K562 (cell line): Measurements from ENCODE around the gene CYYR1. TPM values are rescaled to one million over a fixed set of nuclear protein-coding genes. Genes with fewer than 3 reads are reported as not detected.

ENCODE experiments used
- FOXJ2 ChIP-seq: fragments of 200-800 bp; sonication (Bioruptor generic); IDR thresholded peaks from 2 replicates; pipeline ENCODE4 v1.6.1; 2016; ENCODE audit warnings: missing genetic modification characterization, missing compliant biosample characterization
- MCM2 ChIP-seq: fragments of 450-650 bp; IDR thresholded peaks from 2 replicates; pipeline ENCODE4 v1.6.1; 2017; ENCODE audit warnings: low read depth, mild to moderate bottlenecking
- NUFIP1 ChIP-seq: fragments of 450-650 bp; IDR thresholded peaks from 2 replicates; pipeline ENCODE4 v1.6.1; 2018; ENCODE audit not compliant: partially characterized antibody
- PRPF4 ChIP-seq: fragments of 200-400 bp; formaldehyde crosslinking; IDR thresholded peaks from one replicate; pipeline ENCODE4 v1.6.1; 2017; ENCODE audit warnings: low read length, low read depth, mild to moderate bottlenecking; ENCODE audit not compliant: insufficient read depth, poor library complexity, severe bottlenecking
- RHOXF2B ChIP-seq: fragments of 250-450 bp; sonication (Bioruptor Pico); conservative IDR thresholded peaks from 2 replicates; pipeline ENCODE4 v1.5.1; 2021
- SIN3A ChIP-seq, 2 experiments: fragments of 150-350 bp in 1 of 2; IDR thresholded peaks; 2 replicates each; pipeline ENCODE4 v1.6.1; 2011 to 2016; ENCODE audit warnings: borderline replicate concordance in 2 of 2, low read depth in 2 of 2, low read length in 2 of 2, mild to moderate bottlenecking in 2 of 2, moderate library complexity in 2 of 2; ENCODE audit not compliant: control insufficient read depth in 1 of 2
- ZNF311 ChIP-seq: fragments of 250-450 bp; sonication (Bioruptor Pico); IDR thresholded peaks from 2 replicates; pipeline ENCODE4 v1.4.0; 2020; ENCODE audit warnings: mild to moderate bottlenecking, moderate library complexity
- polyA plus RNA-seq, 8 experiments: library from polyadenylated mRNA; depleted of rRNA in 4 of 8; stranded (reverse) in 5 of 8; unstranded in 3 of 8; fragments of >200 nt; fragmentation: Nextera tagmentation in 2 of 8; fragmentation: Illumina TruSeq in 1 of 8; extraction: Ambion mirVana in 2 of 8; extraction: Trizol in 1 of 8; gene quantifications; 2 replicates each; pipeline versions ENCODE4 v1.2.1 to v1.2.3, GENCODE V29; 2011 to 2014; ENCODE audit warnings: inconsistent platforms in 1 of 8, missing spikeins in 1 of 8
- total RNA-seq, 7 experiments: library from RNA; depleted of rRNA in 6 of 7; stranded (reverse); fragments of >200 nt in 6 of 7; fragmentation: Illumina TruSeq in 2 of 7; extraction: Trizol in 2 of 7; gene quantifications; 2 replicates each; pipeline versions ENCODE4 v1.2.1 to v1.2.3, GENCODE V29; 2011 to 2021; ENCODE audit warnings: low replicate concordance in 1 of 7
- TF ChIP-seq, protein P1 (sequence below): fragments of 200-600 bp; sonication (generic); IDR thresholded peaks from one replicate; pipeline ENCODE4 v1.6.1; 2012; ENCODE audit warnings: mild to moderate bottlenecking, low read depth, low read length, inconsistent platforms
- TF ChIP-seq, protein P2 (sequence below): fragments of 250-450 bp; sonication (Bioruptor Pico); IDR thresholded peaks from 2 replicates; pipeline ENCODE4 v1.8.0; 2021; ENCODE audit warnings: moderate library complexity, mild to moderate bottlenecking, inconsistent platforms
- TF ChIP-seq, protein P3 (sequence below): fragments of 450-650 bp; IDR thresholded peaks from 2 replicates; pipeline ENCODE4 v1.6.1; 2018; ENCODE audit not compliant: partially characterized antibody

Gene CYYR1
- total and polyA plus RNA-seq, 9 of the 15 experiments (the other 6 are each of a cell fraction or from before 2014, with no cell fraction given): not detected

DNA sequence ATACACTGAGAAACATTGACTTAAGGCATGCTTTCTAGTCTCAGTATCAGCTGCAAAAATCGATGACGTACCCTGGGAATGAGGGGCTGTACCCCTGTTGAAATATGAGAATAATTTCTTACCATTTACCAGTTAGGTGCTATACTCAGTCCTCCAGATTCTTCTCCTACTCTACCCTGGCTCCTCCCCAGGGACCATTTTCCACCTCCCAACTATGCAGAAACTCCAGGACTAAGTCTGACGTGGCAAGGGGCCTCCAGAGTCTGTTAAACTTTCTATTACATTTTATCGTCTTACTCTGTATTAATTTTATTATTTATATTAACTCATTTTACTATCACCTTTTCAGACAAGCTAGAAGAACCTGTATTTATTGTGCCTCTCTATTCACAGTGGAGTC lies 124.3 kb downstream of the CYYR1 start (continued):
- TF ChIP-seq, protein P1, sequence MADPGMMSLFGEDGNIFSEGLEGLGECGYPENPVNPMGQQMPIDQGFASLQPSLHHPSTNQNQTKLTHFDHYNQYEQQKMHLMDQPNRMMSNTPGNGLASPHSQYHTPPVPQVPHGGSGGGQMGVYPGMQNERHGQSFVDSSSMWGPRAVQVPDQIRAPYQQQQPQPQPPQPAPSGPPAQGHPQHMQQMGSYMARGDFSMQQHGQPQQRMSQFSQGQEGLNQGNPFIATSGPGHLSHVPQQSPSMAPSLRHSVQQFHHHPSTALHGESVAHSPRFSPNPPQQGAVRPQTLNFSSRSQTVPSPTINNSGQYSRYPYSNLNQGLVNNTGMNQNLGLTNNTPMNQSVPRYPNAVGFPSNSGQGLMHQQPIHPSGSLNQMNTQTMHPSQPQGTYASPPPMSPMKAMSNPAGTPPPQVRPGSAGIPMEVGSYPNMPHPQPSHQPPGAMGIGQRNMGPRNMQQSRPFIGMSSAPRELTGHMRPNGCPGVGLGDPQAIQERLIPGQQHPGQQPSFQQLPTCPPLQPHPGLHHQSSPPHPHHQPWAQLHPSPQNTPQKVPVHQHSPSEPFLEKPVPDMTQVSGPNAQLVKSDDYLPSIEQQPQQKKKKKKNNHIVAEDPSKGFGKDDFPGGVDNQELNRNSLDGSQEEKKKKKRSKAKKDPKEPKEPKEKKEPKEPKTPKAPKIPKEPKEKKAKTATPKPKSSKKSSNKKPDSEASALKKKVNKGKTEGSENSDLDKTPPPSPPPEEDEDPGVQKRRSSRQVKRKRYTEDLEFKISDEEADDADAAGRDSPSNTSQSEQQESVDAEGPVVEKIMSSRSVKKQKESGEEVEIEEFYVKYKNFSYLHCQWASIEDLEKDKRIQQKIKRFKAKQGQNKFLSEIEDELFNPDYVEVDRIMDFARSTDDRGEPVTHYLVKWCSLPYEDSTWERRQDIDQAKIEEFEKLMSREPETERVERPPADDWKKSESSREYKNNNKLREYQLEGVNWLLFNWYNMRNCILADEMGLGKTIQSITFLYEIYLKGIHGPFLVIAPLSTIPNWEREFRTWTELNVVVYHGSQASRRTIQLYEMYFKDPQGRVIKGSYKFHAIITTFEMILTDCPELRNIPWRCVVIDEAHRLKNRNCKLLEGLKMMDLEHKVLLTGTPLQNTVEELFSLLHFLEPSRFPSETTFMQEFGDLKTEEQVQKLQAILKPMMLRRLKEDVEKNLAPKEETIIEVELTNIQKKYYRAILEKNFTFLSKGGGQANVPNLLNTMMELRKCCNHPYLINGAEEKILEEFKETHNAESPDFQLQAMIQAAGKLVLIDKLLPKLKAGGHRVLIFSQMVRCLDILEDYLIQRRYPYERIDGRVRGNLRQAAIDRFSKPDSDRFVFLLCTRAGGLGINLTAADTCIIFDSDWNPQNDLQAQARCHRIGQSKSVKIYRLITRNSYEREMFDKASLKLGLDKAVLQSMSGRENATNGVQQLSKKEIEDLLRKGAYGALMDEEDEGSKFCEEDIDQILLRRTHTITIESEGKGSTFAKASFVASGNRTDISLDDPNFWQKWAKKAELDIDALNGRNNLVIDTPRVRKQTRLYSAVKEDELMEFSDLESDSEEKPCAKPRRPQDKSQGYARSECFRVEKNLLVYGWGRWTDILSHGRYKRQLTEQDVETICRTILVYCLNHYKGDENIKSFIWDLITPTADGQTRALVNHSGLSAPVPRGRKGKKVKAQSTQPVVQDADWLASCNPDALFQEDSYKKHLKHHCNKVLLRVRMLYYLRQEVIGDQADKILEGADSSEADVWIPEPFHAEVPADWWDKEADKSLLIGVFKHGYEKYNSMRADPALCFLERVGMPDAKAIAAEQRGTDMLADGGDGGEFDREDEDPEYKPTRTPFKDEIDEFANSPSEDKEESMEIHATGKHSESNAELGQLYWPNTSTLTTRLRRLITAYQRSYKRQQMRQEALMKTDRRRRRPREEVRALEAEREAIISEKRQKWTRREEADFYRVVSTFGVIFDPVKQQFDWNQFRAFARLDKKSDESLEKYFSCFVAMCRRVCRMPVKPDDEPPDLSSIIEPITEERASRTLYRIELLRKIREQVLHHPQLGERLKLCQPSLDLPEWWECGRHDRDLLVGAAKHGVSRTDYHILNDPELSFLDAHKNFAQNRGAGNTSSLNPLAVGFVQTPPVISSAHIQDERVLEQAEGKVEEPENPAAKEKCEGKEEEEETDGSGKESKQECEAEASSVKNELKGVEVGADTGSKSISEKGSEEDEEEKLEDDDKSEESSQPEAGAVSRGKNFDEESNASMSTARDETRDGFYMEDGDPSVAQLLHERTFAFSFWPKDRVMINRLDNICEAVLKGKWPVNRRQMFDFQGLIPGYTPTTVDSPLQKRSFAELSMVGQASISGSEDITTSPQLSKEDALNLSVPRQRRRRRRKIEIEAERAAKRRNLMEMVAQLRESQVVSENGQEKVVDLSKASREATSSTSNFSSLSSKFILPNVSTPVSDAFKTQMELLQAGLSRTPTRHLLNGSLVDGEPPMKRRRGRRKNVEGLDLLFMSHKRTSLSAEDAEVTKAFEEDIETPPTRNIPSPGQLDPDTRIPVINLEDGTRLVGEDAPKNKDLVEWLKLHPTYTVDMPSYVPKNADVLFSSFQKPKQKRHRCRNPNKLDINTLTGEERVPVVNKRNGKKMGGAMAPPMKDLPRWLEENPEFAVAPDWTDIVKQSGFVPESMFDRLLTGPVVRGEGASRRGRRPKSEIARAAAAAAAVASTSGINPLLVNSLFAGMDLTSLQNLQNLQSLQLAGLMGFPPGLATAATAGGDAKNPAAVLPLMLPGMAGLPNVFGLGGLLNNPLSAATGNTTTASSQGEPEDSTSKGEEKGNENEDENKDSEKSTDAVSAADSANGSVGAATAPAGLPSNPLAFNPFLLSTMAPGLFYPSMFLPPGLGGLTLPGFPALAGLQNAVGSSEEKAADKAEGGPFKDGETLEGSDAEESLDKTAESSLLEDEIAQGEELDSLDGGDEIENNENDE: no peak
- TF ChIP-seq SIN3A (IDR thresholded peaks at IDR 0.05; ENCODE audit: borderline replicate concordance in 2 of 2, control insufficient read depth in 1 of 2, low read depth in 2 of 2, low read length in 2 of 2): no peak
- no peak for TF ChIP-seq NUFIP1
- no peak for TF ChIP-seq ZNF311
- TF ChIP-seq PRPF4: no peak
- no peak for TF ChIP-seq FOXJ2
- TF ChIP-seq, protein P2, sequence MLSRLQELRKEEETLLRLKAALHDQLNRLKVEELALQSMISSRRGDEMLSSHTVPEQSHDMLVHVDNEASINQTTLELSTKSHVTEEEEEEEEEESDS: no peak
- TF ChIP-seq, protein P3, sequence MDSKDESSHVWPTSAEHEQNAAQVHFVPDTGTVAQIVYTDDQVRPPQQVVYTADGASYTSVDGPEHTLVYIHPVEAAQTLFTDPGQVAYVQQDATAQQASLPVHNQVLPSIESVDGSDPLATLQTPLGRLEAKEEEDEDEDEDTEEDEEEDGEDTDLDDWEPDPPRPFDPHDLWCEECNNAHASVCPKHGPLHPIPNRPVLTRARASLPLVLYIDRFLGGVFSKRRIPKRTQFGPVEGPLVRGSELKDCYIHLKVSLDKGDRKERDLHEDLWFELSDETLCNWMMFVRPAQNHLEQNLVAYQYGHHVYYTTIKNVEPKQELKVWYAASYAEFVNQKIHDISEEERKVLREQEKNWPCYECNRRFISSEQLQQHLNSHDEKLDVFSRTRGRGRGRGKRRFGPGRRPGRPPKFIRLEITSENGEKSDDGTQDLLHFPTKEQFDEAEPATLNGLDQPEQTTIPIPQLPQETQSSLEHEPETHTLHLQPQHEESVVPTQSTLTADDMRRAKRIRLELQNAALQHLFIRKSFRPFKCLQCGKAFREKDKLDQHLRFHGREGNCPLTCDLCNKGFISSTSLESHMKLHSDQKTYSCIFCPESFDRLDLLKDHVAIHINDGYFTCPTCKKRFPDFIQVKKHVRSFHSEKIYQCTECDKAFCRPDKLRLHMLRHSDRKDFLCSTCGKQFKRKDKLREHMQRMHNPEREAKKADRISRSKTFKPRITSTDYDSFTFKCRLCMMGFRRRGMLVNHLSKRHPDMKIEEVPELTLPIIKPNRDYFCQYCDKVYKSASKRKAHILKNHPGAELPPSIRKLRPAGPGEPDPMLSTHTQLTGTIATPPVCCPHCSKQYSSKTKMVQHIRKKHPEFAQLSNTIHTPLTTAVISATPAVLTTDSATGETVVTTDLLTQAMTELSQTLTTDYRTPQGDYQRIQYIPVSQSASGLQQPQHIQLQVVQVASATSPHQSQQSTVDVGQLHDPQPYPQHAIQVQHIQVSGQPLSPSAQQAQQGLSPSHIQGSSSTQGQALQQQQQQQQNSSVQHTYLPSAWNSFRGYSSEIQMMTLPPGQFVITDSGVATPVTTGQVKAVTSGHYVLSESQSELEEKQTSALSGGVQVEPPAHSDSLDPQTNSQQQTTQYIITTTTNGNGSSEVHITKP: no peak
- TF ChIP-seq MCM2: no peak
- no peak for TF ChIP-seq RHOXF2B (CRISPR knock-in tag)
- TF ChIP-seq, all 486 proteins: peak for 0
